Endothelial cell of umbilical vein (primary cell): Measurements from ENCODE around the gene SLIRP. TPM values are rescaled to one million over a fixed set of nuclear protein-coding genes. Genes with fewer than 3 reads are reported as not detected.

Experiments
- BruUV-seq: library from RNA; stranded (reverse); fragments of 400-500 nt; replicated peaks from 2 replicates; lab custom pipeline; 2021; lab: Mats Ljungman, UMichigan
- CTCF ChIA-PET: fragments of 300-600, 350-600 bp; sonication (Branson Sonifier 250); formaldehyde crosslinking; loops from one replicate; lab custom pipeline; 2021; ENCODE audit warnings: antibody characterized with exemption, inconsistent platforms; lab: Charles Lee
- POLR2A ChIA-PET: fragments of 300-600, 350-600 bp; sonication (Branson Sonifier 250); formaldehyde crosslinking; loops from one replicate; lab custom pipeline; 2021; ENCODE audit warnings: antibody characterized with exemption, inconsistent platforms; lab: Charles Lee
- DNase-seq: peaks from one replicate; pipeline ENCODE4 v3.0.0-alpha.2; 2011; ENCODE audit warnings: low read depth, low spot score
- FAIRE-seq: peaks from 2 replicates; lab custom pipeline; 2011; peaks lifted over from hg19 to GRCh38; lab: Jason Lieb, UNC
- H2AFZ ChIP-seq: 2 replicates; pipeline ENCODE4 v1.6.0; 2012; ENCODE audit warnings: low read depth, low read length, control low read depth, inconsistent platforms
- H3K27ac ChIP-seq: 2 replicates; pipeline ENCODE4 v1.5.1; 2011; ENCODE audit warnings: low read depth, mild to moderate bottlenecking, control low read depth, low read length, moderate library complexity; ENCODE audit not compliant: insufficient read depth
- H3K27me3 ChIP-seq, 2 experiments: 2 replicates each; pipeline versions ENCODE4 v1.6.0 to v1.6.1; 2011; ENCODE audit warnings: low read length in 2 of 2, mixed read lengths in 1 of 2; ENCODE audit not compliant: control insufficient read depth in 2 of 2, insufficient read depth in 2 of 2
- H3K36me3 ChIP-seq, 2 experiments: 2 replicates in 1 of 2; 3 replicates in 1 of 2; pipeline ENCODE4 v1.5.1; 2011; ENCODE audit warnings: low read length in 2 of 2, mild to moderate bottlenecking in 1 of 2, moderate library complexity in 1 of 2; ENCODE audit not compliant: control insufficient read depth in 2 of 2, insufficient read depth in 2 of 2; ENCODE audit errors: extremely low read depth in 1 of 2
- H3K4me1 ChIP-seq: 3 replicates; pipeline ENCODE4 v1.5.1; 2011; ENCODE audit warnings: mild to moderate bottlenecking, low read length; ENCODE audit not compliant: control insufficient read depth, insufficient read depth; ENCODE audit errors: extremely low read depth
- H3K4me2 ChIP-seq: 2 replicates; pipeline ENCODE4 v1.6.1; 2011; ENCODE audit warnings: low read length, control low read depth, mixed read lengths; ENCODE audit not compliant: insufficient read depth
- H3K4me3 ChIP-seq, 3 experiments: fragments of 200-600 bp in 1 of 3; sonication (generic), shearing (Covaris generic) in 1 of 3; replicated peaks in 1 of 3; 2 replicates each; pipeline ENCODE4 v1.5.1; 2011 to 2016; ENCODE audit warnings: control low read depth in 3 of 3, low read length in 3 of 3, mild to moderate bottlenecking in 2 of 3, inconsistent platforms in 1 of 3, low read depth in 1 of 3, moderate library complexity in 1 of 3; ENCODE audit not compliant: insufficient read depth in 1 of 3
- H3K79me2 ChIP-seq: 2 replicates; pipeline ENCODE4 v1.6.0; 2012; ENCODE audit warnings: low read length, inconsistent platforms; ENCODE audit not compliant: control insufficient read depth, insufficient read depth
- H3K9ac ChIP-seq: replicated peaks from 2 replicates; pipeline ENCODE3; 2011; ENCODE audit warnings: low read length, control low read depth; ENCODE audit not compliant: insufficient read depth; ENCODE audit errors: extremely low read depth
- H3K9me1 ChIP-seq: replicated peaks from 3 replicates; pipeline ENCODE4 v1.6.0; 2011; ENCODE audit warnings: mild to moderate bottlenecking, low read length; ENCODE audit not compliant: control insufficient read depth, insufficient read depth; ENCODE audit errors: extremely low read depth
- H3K9me3 ChIP-seq: replicated peaks from 2 replicates; pipeline ENCODE4 v1.5.1; 2012; ENCODE audit warnings: low read length, inconsistent platforms; ENCODE audit not compliant: control insufficient read depth, insufficient read depth
- H4K20me1 ChIP-seq: replicated peaks from 2 replicates; pipeline ENCODE3; 2011; ENCODE audit warnings: mild to moderate bottlenecking, low read length; ENCODE audit not compliant: control insufficient read depth, insufficient read depth; ENCODE audit errors: extremely low read depth
- CTCF ChIP-seq, 2 donors: IDR thresholded peaks; 1 replicate in 1 of 2; 2 replicates in 1 of 2; pipeline ENCODE4 v1.5.1; 2011; ENCODE audit warnings: low read length in 2 of 2, mild to moderate bottlenecking in 2 of 2, moderate library complexity in 2 of 2, control low read depth in 1 of 2, inconsistent platforms in 1 of 2, low read depth in 1 of 2; ENCODE audit not compliant: insufficient read depth in 1 of 2; ENCODE audit errors: extremely low read depth in 1 of 2
- FOS ChIP-seq: IDR thresholded peaks from 2 replicates; pipeline ENCODE4 v1.6.1; 2011; ENCODE audit warnings: mild to moderate bottlenecking, low read length, moderate library complexity, borderline replicate concordance; ENCODE audit not compliant: insufficient read depth
- GATA2 ChIP-seq: IDR thresholded peaks from 2 replicates; pipeline ENCODE4 v1.7.0; 2011; ENCODE audit warnings: low read depth, mild to moderate bottlenecking, moderate library complexity, mixed read lengths, low read length; ENCODE audit not compliant: insufficient read length, insufficient read depth
- JUN ChIP-seq: IDR thresholded peaks from 2 replicates; pipeline ENCODE4 v1.6.1; 2011; ENCODE audit warnings: borderline replicate concordance, low read depth; ENCODE audit not compliant: insufficient read length, insufficient read depth
- MAX ChIP-seq: IDR thresholded peaks from 2 replicates; pipeline ENCODE4 v1.6.1; 2011; ENCODE audit not compliant: insufficient read depth, insufficient read length
- MYC ChIP-seq: IDR thresholded peaks from one replicate; pipeline ENCODE4 v1.6.1; 2011; ENCODE audit warnings: mild to moderate bottlenecking, low read depth, low read length
- POLR2A ChIP-seq: IDR thresholded peaks from 2 replicates; pipeline ENCODE4 v1.6.1; 2012; ENCODE audit warnings: low read depth, mild to moderate bottlenecking, control low read depth, low read length
- dilution Hi-C: fragments of 300-500 bp; cut with MboI; formaldehyde crosslinking; loops from one replicate; pipeline ENCODE4 v1.15.0; 2019; ENCODE audit warnings: low sequenced_read_pairs; ENCODE audit not compliant: extremely low pct_ligation_motif_present
- intact Hi-C: fragments of 100-400 bp; cut with micrococcal nuclease; formaldehyde crosslinking; loops from one replicate; pipeline ENCODE4 v1.10.0; 2022
- polyA plus RNA-seq, 4 experiments: library from polyadenylated mRNA; depleted of rRNA in 3 of 4; stranded (reverse) in 3 of 4; unstranded in 1 of 4; fragments of >200 nt; gene quantifications; 2 replicates each; pipeline versions ENCODE4 v1.2.1 to v1.2.3, GENCODE V29; 2011 to 2012; ENCODE audit warnings: missing spikeins in 1 of 4
- total RNA-seq: library from RNA; stranded (reverse); gene quantifications from 2 replicates; pipeline ENCODE4 v1.2.3, GENCODE V29; 2021

SLIRP gene
- total and polyA plus RNA-seq, 2 donors (not counting 3 experiments of a cell fraction or from before 2014, with no cell fraction given): 144 to 160 TPM

GRCh38 chr14:77659831-77660230, 48.1 kb upstream of the SLIRP start:
- ChIA-PET CTCF (interaction anchor here (5.2 kb wide), 1 partner anchor 906 kb away, joined by 36 read pairs; no protein-coding TSS in a partner anchor), POLR2A (interaction anchor here (0.6 kb wide), 1 partner anchor 873 kb away, joined by 3 read pairs; no protein-coding TSS in a partner anchor)
- no peak overlapping the region for H3K4me3 ChIP-seq
- H3K4me2 ChIP-seq: no peak overlapping the region
- H3K36me3 ChIP-seq: no peaks in the 10 kb centered on the region
- BruUV-seq: no TSS peak
- no peaks in the 10 kb centered on the region for H3K9me1 ChIP-seq
- peaks cover 12% of the 10 kb centered on the region for H3K4me1 ChIP-seq
- no peaks in the 10 kb centered on the region for H3K9me3 ChIP-seq
- intact Hi-C loops (loop anchor here (5.0 to 10.0 kb wide), 4 partner anchors 102 to 935 kb away; partner anchors contain the start of genes AHSA1, SNW1 and VIPAS39), dilution Hi-C loops (no loop called here)
- no peaks in the 10 kb centered on the region for H4K20me1 ChIP-seq
- DNase-seq (no peak), FAIRE-seq (no peak)
- H3K79me2 ChIP-seq: no peaks in the 10 kb centered on the region
- no peak for TF ChIP-seq CTCF (IDR thresholded peaks at IDR 0.05; ENCODE audit: extremely low read depth in 1 of 2, insufficient read depth in 1 of 2, low read depth in 1 of 2, low read length in 2 of 2)
- TF ChIP-seq GATA2: no peak
- TF ChIP-seq FOS: no peak
- TF ChIP-seq MYC: no peak
- TF ChIP-seq POLR2A: no peak
- no peak for TF ChIP-seq MAX
- TF ChIP-seq JUN: no peak
- H3K27me3 ChIP-seq: no peaks in the 10 kb centered on the region
- H3K27ac ChIP-seq: no peak overlapping the region
- no peak overlapping the region for H2AFZ ChIP-seq
- no peak overlapping the region for H3K9ac ChIP-seq
